NCI-H748 (cell line): ENCODE data around the gene WDTC1.

Experiments used
- DNase-seq: peaks from one replicate; lab custom pipeline; 2025; ENCODE audit not compliant: unreplicated experiment; lab: John Stamatoyannopoulos, UW

The WDTC1 gene

GRCh38 chr1:27351541-27352107 lies 117.2 kb downstream of the WDTC1 start:
- DNase-seq: no peak

GRCh38 chr1:27353166-27353565 lies 118.7 kb downstream of the WDTC1 start:
- no peak for DNase-seq

GRCh38 chr1:27353629-27354028 lies 119.2 kb downstream of the WDTC1 start:
- DNase-seq: no peak

- DNase-seq: no peak
Measured at GRCh38 chr1:27355683-27356082, 121.3 kb downstream of the WDTC1 start.

GRCh38 chr1:27356277-27356618 lies 121.8 kb downstream of the WDTC1 start:
- no peak for DNase-seq

GRCh38 chr1:27356619-27357280 lies 122.3 kb downstream of the WDTC1 start:
- DNase-seq: no peak

- peak; percentile 48 for DNase-seq
Measured at GRCh38 chr1:27357281-27358037, 123.0 kb downstream of the WDTC1 start.
